ENCODE measurements around the gene OASL.

- TF ChIP-seq CTCF (conservative IDR thresholded peaks at IDR 0.05) (peak; percentile 72), ZFX (IDR thresholded peaks at IDR 0.05) (no peak)
Observed at GRCh38 chr12:121005346-121005815, 33.7 kb downstream of the OASL start.

All from C4-2B (cell line).